SU-DHL-6 (cell line): ENCODE measurements around the gene NDUFS8.

Experiments used
- H2AFZ ChIP-seq: fragments of 200-600 bp; sonication (generic); 2 replicates; pipeline ENCODE4 v1.6.1; 2014; ENCODE audit warnings: low read depth, mild to moderate bottlenecking, moderate library complexity, mixed read lengths, antibody characterized with exemption, low read length; ENCODE audit not compliant: severe bottlenecking
- H3F3A ChIP-seq: fragments of 200-600 bp; shearing (Covaris generic); 2 replicates; pipeline ENCODE4 v1.6.0; 2016; ENCODE audit warnings: antibody characterized with exemption, mild to moderate bottlenecking; ENCODE audit not compliant: insufficient read depth
- H3K27ac ChIP-seq: fragments of 200-600 bp; sonication (generic); 2 replicates; pipeline ENCODE4 v1.5.1; 2016; ENCODE audit warnings: low read depth, mild to moderate bottlenecking, low read length, moderate library complexity, mixed read lengths
- H3K27me3 ChIP-seq: fragments of 200-600 bp; sonication (generic), shearing (Covaris generic); 2 replicates; pipeline ENCODE4 v1.6.0; 2014; ENCODE audit warnings: mild to moderate bottlenecking, low read length
- H3K36me3 ChIP-seq: fragments of 200-600 bp; sonication (generic); 2 replicates; pipeline ENCODE4 v1.6.1; 2014; ENCODE audit warnings: mild to moderate bottlenecking, low read length, mixed read lengths
- H3K4me2 ChIP-seq: fragments of 300-600, 200-600 bp; shearing (Covaris generic), sonication (generic); 2 replicates; pipeline ENCODE4 v1.6.0; 2014; ENCODE audit warnings: low read length, low read depth, mild to moderate bottlenecking; ENCODE audit not compliant: poor library complexity, severe bottlenecking
- H3K4me3 ChIP-seq: fragments of 200-600 bp; sonication (generic); 2 replicates; pipeline ENCODE4 v1.5.1; 2014; ENCODE audit warnings: antibody characterized with exemption, low read length, mild to moderate bottlenecking, mixed read lengths; ENCODE audit not compliant: insufficient read depth, poor library complexity, severe bottlenecking
- H3K79me2 ChIP-seq: fragments of 200-600 bp; sonication (generic); 2 replicates; pipeline ENCODE4 v1.6.1; 2014; ENCODE audit warnings: mild to moderate bottlenecking, low read length, moderate library complexity; ENCODE audit not compliant: insufficient read depth
- H3K9ac ChIP-seq: fragments of 200-600 bp; sonication (generic); 2 replicates; pipeline ENCODE4 v1.7.0; 2014; ENCODE audit warnings: mild to moderate bottlenecking, low read length
- H3K9me2 ChIP-seq: fragments of 200-600 bp; sonication (generic); replicated peaks from 2 replicates; pipeline ENCODE4 v1.6.1; 2014; ENCODE audit warnings: low read length; ENCODE audit not compliant: insufficient read depth
- H3K9me3 ChIP-seq: fragments of 200-600 bp; sonication (generic); 2 replicates; pipeline ENCODE4 v1.6.1; 2014; ENCODE audit warnings: low read length, mixed read lengths; ENCODE audit not compliant: insufficient read depth
- H4K20me1 ChIP-seq: fragments of 200-600 bp; sonication (generic); 2 replicates; pipeline ENCODE4 v1.6.1; 2014; ENCODE audit warnings: low read depth, mild to moderate bottlenecking, antibody characterized with exemption, low read length, moderate library complexity, mixed read lengths
- EZH2phosphoT487 ChIP-seq: fragments of 200-600 bp; sonication (generic), shearing (Covaris generic); conservative IDR thresholded peaks from 2 replicates; pipeline ENCODE4 v1.6.1; 2018; ENCODE audit warnings: mild to moderate bottlenecking, antibody characterized with exemption, low read length, moderate library complexity, mixed read lengths
- TF ChIP-seq, protein P1 (sequence below): fragments of 200-600 bp; sonication (generic); IDR thresholded peaks from one replicate; pipeline ENCODE4 v1.5.1; 2017; ENCODE audit warnings: antibody characterized with exemption, mild to moderate bottlenecking, low read length, moderate library complexity; ENCODE audit not compliant: insufficient read depth, poor library complexity, severe bottlenecking

The NDUFS8 gene

DNA sequence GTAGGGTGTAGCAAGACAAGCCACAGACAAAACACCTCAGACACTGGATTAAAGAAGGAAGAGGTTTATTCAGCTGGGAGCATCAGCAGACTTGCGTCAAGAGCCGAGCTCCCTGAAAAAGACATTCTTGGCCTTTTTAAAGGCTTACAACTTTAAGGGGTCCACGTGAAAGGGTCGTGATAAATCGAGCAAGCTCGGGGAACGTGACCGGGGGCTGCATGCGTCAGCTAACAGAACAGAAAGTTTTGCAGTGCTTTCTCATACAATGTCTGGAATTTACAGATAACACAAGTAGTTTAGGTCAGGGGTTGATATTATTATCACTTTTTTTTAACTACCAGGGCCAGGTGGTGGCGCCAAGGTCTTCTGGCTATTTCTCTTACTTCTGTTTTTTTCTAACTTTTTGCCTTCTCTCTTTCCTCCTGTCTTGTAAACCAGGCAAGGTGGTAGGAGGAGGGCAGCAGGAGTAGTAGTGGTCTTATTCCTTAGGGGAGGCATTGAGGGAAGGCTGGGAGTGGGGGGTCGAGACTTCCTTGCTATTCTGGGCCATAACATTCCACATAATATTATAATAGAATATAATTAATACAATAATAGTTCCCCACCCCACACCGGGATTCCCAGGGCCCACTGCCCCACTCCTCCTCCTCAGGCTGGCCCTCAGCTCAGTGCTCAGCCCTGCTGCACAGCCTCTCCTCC, 20.9 kb upstream of the NDUFS8 start:
- Histone ChIP-seq H3K79me2 (no peaks in the 10 kb centered on the region), H3K9me2 (no peaks in the 10 kb centered on the region), H3K4me2 (peak overlapping the region; percentile 35), H3K36me3 (no peaks in the 10 kb centered on the region), H3K27ac (peak overlapping the region; percentile 65), H4K20me1 (no peaks in the 10 kb centered on the region), H3K27me3 (no peaks in the 10 kb centered on the region), H2AFZ (peak overlapping the region; percentile 70), H3F3A (peaks cover 6% of the 10 kb centered on the region; the same call in 1 of the 2 replicates), H3K4me3 (no peak overlapping the region), H3K9ac (peak overlapping the region; percentile 23), H3K9me3 (no peaks in the 10 kb centered on the region)
- TF ChIP-seq EZH2phosphoT487, result no peak
- TF ChIP-seq, protein P1, sequence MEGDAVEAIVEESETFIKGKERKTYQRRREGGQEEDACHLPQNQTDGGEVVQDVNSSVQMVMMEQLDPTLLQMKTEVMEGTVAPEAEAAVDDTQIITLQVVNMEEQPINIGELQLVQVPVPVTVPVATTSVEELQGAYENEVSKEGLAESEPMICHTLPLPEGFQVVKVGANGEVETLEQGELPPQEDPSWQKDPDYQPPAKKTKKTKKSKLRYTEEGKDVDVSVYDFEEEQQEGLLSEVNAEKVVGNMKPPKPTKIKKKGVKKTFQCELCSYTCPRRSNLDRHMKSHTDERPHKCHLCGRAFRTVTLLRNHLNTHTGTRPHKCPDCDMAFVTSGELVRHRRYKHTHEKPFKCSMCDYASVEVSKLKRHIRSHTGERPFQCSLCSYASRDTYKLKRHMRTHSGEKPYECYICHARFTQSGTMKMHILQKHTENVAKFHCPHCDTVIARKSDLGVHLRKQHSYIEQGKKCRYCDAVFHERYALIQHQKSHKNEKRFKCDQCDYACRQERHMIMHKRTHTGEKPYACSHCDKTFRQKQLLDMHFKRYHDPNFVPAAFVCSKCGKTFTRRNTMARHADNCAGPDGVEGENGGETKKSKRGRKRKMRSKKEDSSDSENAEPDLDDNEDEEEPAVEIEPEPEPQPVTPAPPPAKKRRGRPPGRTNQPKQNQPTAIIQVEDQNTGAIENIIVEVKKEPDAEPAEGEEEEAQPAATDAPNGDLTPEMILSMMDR, result peak; percentile 43

DNA sequence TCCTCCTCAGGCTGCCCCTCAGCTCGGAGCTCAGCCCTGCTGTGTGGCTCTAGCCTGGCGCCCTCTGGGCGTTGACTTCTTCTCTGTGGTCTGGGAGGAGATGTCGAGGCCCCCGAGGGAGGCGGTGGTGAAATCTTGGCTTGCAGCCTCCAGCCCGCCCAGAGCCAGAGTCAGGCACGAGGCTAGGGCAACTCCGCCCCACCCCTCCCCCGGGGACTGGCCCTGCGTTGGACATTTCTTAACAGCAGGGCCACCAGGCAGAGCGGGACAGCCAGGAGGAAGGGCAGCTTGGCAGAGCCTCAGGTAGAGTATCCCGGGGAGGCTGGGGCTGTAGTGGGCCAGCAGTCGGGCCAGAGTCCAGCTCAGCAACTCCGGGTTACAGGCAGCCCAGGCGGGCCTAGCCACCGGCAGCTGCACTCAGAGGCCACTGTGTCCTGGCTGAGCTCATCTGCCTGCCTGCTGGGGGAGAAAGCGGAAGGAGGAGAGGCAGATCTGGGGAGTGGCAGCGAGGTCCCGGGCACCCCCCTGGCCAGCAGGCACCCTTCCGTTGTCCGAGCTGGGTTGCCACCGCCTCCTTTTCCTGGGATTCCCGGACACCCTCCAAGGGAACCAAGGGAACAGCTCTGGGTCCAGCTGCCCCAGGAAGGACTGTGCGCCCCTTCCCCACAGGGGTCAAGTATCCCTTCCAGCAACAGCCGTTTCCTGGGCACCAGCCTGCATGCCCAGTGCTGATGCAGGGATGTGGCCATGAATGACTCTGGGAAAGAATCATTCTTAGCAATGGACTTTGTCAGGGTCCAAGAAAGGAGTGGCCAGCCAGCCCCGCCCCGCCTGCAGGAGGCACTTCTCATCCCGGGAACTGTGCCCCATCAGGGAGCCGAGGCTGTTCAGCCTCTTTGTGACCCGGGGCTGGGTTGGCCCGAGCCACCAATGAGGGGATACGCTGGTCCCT, 20.1 kb upstream of the NDUFS8 start, which contains the start of gene ALDH3B1:
TSS of gene ALDH3B1 (plus strand) at position 238 of the 952 bp plus-strand sequence. CDS start 4,971 bp downstream, outside the sequence.
- no peaks in the 10 kb centered on the region for H3K36me3 ChIP-seq
- H4K20me1 ChIP-seq, result no peaks in the 10 kb centered on the region
- H3K79me2 ChIP-seq, result no peaks in the 10 kb centered on the region
- H2AFZ ChIP-seq, result peak within 1 kb of the TSS; percentile 70
- H3K9me2 ChIP-seq, result no peaks in the 10 kb centered on the region
- H3F3A ChIP-seq, result peaks cover 6% of the 10 kb centered on the region; the same call in 1 of the 2 replicates
- H3K9ac ChIP-seq, result peak within 1 kb of the TSS; percentile 23
- H3K27me3 ChIP-seq, result no peaks in the 10 kb centered on the region
- TF ChIP-seq, protein P1, result no peak
- H3K27ac ChIP-seq, result peak within 1 kb of the TSS; percentile 65
- H3K4me3 ChIP-seq, result no peak within 1 kb of the TSS
- H3K9me3 ChIP-seq, result no peaks in the 10 kb centered on the region
- H3K4me2 ChIP-seq, result peak within 1 kb of the TSS; percentile 35

DNA sequence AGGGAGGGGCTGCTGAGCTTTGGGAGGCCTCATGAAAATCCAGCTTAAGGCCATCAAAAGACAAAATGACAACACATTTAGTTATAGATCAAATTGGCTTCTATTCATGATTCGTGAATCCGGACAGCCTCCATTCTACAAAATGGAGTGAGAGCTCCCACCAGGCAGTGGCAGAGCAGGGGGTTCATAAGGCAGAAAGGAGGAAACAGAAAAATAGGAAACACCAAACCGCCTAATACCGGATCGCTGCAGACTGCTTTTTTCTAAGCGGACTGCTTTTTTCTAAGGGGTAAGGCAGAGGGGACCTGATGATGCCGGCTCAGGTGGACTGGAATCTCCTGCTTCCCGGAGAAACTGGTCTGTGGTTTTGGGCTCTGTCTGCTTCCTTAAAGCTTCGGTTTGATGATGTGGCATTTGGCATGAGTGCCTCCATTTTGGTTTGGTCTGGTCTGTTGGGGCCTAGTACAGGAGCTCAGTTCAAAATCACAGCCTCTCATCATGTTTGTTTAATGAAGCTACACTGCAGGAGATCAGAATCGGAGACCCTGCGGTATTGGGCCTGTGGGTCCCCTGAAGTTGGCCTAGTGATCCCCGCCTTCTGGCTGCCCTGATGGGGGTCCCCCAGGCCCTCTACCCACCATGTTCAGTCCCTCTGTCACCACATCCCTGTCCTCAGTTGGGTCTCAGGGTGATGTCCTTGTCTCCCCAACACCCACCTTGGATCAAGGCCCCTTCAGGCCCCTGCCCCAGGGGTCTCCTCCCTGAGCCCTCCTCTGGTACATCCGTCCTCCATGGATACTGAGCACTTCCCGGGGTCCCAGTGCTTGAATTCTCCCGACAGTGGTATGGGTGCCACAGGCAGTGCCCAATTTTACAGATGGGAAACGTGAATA, 19.2 kb upstream of the NDUFS8 start:
- TF ChIP-seq, protein P1, result no peak
- no peak for TF ChIP-seq EZH2phosphoT487
- Histone ChIP-seq H3K27me3 (no peaks in the 10 kb centered on the region), H3K9ac (no peak overlapping the region), H4K20me1 (no peaks in the 10 kb centered on the region), H3K36me3 (no peaks in the 10 kb centered on the region), H3K4me2 (no peak overlapping the region), H2AFZ (no peak overlapping the region), H3K9me3 (no peaks in the 10 kb centered on the region), H3K79me2 (no peaks in the 10 kb centered on the region), H3F3A (peaks cover 6% of the 10 kb centered on the region; the same call in 1 of the 2 replicates), H3K27ac (no peak overlapping the region), H3K9me2 (no peaks in the 10 kb centered on the region), H3K4me3 (no peak overlapping the region)
